ENCODE data around the gene SEPTIN12.
A peak's percentile ranks its signal among the peaks of the same experiment; 100 is the strongest.

SEPTIN12 gene

DNA sequence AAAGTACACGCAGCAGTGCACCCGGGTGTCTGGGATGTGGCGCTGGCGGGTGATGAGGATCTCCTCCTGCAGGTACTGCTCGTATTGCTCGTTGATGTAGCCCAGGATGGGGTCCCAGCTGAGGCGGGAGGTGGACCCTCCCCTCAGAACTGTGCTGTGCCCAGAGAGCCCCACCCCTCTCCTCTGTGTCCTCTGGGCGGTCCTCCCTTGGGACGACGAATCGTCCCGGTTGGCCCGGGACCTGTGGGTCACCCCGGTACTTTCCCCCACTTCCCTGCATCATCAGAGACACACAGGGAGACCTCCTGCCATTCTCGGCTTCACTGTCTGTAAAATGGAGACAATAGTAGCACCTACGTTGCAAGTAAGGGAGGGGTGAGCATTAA, 4.2 kb downstream of the SEPTIN12 start:
- no peak for DNase-seq (ENCODE audit: low read depth)

DNA sequence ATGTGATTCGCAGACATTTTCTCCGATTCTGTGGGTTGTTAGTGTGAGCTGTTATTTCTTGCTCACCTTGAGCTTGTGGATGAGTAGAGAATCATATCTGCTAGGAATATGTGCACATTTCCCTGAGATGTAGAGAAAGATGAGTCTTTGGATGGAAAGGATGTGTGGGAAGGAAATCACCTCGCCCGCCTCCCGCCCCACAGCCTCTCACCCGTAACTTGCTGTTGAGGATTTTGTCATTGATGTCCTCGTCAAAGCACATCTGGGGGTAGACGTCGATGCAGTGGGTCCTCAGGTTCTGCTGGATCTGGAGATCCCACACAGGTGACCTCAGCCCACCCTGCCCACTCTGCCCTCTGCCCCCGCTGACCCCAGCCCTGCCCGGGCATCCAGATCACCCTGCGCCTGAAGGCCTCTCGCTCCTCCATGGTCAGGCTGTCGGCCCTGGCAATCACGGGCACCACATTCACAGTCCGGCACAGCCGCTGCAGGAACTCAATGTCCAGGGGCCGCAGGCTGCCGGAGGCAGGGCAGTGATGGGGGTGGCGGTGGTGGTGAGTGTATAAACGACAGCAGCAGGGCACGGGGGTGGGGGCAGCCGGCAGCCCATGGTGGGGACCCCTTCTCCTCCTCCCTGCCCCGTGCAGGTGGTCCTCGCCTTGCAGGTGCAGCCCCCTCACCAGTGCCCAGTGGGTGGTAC, 4.7 kb downstream of the SEPTIN12 start:
- no peak for DNase-seq (ENCODE audit: low read depth)

DNA sequence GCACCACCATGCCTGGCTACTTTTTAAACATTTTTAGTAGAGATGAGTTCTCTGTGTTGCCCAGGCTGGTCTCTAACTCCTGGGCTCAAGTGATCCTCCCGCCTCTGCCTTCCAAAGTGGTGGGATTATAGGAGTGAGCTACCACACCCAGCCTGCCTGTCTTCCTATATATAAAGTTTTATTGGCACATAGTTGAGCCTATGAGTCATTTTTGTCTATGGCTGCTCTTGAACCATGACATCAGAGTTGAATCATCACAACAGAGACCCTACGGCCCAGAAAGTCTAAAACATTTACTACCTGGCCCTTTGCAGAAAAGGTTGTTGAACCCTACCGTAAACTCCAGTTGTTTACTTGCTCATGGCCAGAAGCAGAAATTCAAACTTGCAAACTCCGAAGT, 7.9 kb downstream of the SEPTIN12 start:
- no peak for DNase-seq (ENCODE audit: low read depth)

DNA sequence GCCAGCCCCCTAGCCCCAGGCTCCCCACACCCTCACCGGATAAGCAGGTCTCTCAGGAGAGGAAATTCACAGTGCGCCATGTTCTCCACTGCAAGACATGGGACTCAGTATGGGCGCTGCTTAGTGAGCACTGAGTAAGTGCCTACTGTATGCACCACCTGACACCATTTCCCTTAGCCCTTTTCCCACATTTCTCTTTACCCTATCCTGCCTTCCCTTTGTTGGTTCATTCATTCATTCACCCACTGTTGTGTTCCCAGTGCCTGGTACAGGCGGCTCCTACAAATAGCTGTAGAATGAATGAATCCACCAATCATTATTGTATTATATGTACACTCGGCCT, 10.1 kb downstream of the SEPTIN12 start:
- no peak for DNase-seq (ENCODE audit: low read depth)

DNA sequence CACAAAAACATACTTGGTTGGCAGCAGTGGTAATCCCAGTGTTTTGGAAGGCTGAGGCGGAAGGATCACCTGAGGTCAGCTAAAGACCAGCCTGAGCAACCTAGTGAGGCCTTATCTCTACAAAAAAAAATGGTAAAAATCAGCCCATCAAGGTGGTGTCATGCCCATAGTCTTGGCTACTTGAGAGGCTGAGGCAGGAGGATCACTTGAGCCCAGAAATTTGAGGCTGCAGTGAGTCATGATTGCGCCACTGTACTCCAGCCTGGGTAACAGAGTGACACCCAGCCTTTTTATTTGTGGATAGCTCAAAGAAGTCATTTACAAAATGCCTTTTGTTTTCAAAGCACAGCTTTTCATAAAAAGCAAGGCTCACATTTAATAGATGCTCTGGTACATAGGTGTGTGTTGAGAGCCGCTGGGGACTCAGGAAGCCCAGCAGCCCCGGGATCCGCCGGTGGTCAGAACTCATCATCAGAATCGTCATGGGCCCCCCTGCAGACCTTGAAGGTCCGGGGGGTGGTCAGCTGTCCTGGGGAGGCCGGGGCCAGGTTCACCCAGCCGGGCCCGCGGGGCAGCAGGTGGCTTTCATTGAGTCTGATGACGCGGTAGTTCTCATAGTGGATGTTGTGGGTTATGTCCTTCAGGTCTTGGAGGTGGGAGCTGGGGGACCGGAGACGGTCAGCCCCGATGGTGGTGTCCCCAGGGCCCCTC, 10.7 kb downstream of the SEPTIN12 start:
- DNase-seq (ENCODE audit: low read depth): no peak

DNA sequence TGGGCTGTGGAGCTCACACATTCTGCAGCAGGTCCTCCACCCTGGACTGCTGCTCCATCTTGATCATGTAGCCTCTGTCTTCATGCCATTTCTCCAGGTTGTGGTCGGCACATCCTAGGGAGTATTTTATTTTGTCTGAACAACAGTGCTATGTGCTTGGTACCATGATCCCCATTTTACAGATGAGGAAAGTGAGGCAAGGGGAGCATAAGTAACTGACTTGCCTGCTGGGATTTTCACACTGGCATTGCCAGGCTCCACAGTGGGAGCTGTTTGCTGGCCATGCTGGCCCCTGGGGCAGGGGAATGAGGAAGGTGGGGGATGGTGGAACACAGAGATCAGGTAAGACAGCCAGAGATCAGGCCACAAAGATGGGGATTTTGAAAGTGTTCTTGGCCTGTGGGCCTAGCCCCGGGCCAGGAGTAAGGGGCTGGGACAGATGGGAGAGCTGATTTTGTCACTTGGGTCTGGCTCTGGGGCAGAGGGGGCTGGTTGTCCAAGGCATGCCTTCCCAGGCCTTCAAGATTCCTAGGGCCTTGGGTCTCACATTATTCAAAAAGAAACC, 11.9 kb downstream of the SEPTIN12 start:
- DNase-seq (ENCODE audit: low read depth): no peak

DNA sequence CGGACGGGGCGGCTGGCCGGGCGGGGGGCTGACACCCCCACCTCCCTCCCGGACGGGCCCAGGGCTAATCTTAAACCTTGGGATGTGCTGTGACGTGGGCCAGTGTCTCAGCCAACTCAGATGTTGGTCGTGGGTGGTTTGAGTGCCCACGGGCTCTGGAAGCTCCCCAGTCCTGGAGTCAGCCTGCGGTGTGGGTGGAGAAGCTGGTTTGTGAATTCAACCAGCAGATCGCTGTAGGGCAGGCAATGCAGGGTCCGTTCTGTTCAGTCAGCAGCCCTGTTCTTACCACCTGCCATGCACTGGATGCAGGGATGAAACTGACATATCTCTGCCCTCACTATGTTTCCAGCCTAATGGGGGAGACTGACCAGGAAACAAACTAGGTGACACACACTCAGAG, 13.1 kb downstream of the SEPTIN12 start:
- no peak for DNase-seq (ENCODE audit: low read depth)

DNA sequence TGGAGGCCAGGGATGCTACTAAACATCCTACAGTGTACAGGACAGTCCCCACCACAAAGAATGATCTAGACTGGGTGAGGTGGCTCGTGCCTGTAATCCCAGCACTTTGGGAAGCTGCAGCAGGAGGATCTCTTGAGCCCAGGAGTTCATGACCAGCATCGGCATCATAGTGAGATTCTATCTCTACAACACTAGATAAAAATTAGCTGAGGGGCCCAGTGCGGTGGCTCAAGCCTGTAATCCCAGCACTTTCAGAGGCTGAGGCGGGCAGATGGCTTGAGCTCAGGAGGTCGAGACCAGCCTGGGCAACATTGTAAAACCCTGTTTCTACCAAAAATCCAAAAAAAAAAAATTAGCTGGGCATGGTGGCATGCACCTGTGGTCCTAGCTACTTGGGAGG, 15.8 kb downstream of the SEPTIN12 start:
- no peak for DNase-seq (ENCODE audit: low read depth)

DNA sequence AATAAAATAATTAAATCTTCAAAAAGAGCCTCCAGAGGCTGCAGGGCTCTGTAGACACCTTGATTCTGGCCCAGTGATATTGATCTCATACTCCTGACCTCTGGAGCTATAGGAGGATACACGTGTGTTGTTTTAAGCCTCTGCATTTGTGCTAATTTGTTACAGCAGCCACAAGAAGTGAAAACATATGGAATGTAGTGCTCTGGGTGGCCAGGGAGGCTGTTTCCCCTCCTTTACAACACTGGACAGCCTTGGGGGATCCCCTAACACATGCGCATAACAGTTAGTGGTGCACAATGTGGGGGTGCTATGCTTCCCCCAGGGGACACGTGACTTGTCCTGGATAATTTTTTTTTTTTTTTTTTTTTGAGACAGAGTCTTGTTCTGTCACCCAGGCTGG, 16.5 kb downstream of the SEPTIN12 start:
- DNase-seq (ENCODE audit: low read depth): no peak

DNA sequence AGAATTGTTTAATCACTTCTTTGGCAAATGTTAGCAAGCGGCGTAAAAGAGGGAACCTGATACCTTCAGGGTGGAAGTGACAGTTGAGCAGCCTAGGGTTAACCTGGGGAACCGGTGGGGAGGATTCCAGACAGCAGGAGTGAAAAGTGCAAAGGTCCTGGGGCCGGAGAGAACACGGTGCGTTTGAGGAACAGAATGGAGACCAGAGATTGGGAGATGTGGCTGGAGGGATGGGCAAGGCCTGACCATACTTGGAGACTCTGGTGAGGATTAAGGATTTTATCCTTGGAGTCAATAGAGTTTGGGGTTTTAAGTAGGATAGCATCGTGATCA, 18.9 kb downstream of the SEPTIN12 start:
- no peak for DNase-seq (ENCODE audit: low read depth)

DNA sequence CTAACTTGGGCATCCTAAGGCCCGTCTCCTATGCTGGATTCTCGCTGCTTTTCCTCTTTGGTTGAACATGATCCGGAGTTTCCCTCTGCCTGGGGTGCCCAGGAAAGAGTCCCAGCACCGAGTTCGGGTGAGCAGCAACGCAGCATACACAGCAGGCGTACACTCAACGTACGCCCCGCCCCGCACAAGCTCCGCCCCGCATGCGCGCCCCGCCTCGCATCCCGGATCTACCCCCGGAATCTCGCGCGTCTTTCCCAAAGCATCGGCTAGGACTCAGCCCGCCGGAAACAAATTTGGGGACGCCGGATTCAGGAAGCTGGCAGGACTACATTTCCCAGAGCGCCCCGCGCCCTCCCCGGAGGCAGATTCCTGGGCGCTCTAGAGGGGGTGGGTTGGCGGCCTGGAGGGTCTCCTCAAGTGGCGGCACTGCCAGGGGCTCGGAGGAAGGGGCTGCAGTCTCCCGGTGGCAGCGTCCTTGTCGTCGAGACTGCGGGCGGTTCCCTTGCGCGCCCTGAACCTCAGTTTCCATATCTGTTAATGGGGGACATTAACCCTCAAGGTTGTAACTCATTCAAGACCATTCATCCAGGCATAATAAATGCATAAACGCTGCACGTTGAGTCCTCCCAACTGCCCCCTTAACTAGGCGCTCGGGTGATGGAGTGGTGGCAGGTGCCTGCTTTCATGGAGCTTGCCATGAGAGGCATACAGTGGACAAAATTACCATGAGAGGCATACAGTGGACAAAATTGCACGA, 19.4 kb downstream of the SEPTIN12 start:
- peak; percentile 67 for DNase-seq (ENCODE audit: low read depth)

DNA sequence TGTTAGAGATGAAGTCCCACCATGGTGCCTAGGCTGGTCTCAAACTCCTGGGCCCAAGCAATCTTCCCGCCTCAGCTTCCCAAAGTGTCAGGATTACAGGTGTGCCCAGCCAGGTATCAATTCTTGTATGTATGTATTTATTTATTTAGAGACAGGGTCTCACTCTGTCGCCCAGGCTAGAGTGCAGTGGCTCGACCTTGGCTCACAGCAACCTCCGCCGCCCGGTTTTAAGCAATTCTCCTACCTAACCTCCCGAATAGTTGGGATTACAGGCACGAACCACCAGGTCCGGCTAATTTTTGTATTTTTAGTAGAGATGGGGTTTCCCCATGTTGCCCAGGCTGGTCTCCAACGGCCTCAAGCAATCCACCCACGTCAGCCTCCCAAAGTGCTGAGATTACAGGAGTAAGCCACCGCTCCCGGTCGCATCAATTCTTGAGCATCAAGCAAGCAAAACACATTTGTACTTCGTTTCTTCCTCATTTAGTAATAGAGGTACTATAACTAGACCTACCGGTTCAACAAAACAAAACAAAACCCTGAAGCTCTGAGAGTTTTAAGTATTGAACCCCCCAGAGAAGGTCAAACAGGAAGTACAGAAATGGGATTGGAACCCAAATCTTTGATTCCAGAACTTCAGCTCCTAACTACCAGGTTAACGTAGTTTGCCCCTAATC, 20.1 kb downstream of the SEPTIN12 start:
- no peak for DNase-seq (ENCODE audit: low read depth)

DNA sequence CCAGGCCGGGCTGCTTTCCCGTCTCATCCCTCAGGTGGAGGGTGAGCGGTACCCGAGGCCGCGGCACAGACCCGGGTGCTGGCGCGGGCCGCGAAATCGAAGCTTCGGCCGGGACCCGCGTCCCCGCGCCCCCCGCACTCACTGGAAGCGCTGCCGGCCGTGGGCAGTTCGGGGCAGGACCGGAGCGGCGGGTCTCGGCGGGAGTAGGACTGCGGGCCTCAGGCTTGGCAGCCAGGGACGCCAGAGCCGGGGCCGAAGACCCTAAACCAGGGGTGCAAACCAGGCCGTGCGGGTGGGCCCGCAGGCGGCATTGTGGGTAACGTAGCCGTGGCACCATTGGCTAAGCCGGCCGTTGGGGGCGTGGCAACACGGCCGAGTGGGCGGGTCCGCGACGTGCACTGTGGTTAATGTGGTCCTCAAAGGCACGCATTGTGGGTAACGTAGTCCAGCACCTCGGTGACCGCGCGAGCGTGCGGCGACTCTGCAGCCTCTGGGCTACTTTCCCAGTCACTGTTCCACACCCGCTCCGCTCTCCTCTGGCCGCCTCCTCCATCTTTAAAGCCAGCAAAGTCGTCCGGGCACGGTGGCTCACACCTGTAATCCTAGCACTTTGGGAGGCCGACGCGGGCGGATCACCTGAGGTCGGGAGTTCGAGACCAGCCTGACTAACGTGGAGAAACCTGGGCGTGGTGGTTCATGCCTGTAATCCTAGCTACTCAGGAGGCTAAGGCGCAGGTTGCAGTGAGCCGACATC, 21.1 kb downstream of the SEPTIN12 start, which contains the start of gene ZNF500:
Gene ZNF500 (minus strand): TSS at position 288 of the 754 bp plus-strand sequence. CDS start 1,184 bp downstream, outside the sequence.
- peak; percentile 99 for DNase-seq (ENCODE audit: low read depth)

DNA sequence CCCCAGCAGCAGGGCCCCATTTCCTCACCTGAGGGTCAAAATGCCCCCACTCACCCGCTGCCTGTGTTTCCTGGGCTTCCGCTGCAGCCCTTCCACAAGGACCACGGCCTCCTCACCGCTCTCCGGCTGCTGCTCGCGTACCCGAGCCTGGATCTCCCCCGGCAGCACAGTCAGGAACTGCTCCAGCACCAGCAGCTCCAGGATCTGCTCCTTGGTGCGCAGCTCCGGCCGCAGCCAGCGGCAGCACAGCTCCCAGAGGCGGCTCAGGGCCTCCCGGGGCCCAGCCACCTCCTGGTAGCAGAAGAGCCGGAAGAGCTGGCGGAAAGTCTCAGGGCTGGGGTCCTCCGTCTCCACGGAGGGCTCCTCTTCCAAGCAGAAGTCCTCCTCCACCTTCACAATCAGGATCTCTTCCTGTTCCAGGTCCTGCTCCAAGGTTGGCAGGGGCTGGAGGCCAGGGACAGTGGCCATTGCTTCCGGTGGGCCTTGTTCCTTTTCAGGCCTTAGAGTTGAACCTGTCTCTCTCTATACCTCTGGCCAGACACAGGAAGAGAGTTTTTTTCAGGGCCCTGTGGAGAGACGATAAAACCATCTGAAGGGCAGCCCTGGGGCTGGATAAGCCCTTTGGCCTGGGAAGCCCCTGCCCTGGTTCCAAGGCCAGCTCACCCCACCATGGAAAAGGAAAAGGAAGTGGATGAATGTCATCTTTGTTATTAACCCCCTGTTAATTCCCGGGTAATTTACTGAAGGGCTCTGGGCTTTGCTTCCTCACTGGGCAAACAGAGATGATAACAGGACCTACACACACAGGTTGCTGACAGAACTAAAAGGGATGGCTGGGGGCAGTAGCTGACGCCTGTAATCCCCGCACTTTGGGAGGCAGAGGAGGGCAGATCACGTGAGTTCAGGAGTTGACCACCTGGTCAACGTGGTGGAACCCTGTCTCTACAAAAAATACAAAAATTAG, 22.4 kb downstream of the SEPTIN12 start:
- DNase-seq (ENCODE audit: low read depth): no peak

DNA sequence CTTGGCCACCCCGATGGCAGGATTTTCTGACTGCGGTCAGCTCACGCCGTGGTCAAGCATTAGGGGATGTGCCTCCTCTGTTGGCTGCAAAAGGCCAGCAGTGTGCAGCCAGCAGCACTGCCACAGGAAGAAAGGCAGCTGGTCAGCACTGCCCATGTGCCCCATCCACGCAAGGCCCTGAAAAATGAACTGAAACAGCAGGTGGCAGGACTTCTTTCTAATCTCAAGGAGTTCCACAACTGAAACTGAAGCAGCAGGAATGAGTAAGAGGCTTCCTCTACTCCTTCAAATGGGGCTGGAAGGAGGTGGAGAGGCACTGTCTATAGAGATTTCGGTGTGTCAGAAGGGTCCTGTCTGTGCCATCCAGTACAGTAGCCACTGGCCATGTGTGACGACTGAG, 24.4 kb downstream of the SEPTIN12 start:
- no peak for DNase-seq (ENCODE audit: low read depth)

DNA sequence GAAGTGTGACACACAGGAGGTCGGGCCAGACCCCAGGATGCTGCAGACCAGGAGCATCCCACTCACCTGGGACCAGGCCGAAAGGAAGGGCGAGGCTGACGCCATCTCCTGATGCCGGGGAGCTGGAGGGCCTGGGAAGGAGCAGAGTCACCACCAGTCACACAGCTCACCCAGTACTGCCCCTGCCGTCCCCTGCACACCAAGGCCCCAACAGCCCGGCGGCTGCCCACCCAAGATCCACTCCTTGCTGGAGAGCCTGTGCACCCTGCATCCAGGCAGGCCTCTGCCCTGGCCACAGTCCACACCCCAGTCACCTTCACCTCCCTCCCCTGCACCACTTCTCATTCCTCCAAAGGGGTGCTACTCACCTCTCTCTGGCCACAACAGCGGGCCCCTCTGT, 25.9 kb downstream of the SEPTIN12 start:
- DNase-seq (ENCODE audit: low read depth): no peak

DNA sequence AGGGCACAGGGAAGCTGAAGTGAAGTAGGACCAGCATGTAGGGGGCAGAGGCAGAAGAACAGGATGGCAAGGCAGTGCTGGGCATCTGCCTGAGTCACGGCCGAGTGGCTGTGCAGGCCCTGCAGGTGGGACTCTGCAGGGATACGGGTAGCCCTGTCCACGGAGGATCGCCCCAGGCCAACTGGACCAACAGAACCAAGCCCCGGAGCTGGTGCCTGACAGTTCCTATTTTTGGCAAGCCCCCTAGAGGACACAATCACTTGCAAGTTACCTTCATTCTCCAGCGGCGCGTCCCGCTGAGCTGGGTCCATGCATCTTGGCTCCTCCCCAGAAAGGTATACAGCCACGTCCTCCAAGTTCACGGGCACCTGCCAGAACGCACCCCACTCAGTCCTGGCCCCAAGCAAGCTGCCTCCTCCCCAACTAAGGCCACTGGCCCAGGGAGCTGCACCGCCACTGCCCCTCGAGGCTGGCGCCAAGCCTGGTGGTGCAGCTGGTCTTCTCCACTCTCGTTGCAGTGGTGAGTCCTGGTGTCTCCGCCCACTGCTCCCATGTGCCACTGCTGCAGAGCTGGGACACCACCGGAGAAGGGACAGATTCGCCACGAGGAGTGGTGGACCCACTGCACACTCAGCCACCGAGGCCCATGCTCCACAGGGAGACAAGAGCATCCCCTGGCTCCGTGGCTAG, 27.8 kb downstream of the SEPTIN12 start:
- DNase-seq (ENCODE audit: low read depth): no peak

DNA sequence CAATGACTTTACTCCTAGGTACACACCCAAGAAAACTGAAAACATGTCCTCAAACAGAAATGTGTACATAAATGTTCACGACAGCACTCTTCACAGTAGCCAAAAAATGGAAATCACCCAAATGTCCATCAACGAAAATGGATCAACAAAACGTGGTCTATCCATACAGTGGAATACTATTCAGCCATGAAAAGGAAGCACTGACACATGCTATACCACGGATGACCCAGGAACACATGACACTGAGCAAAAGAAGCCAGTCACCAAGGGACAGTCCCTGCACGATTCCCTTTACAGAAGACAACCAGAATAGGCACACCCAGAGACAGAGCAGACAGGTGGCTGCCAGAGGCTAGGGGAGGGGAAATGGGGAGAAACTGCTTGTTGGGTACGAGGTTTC, 32.5 kb downstream of the SEPTIN12 start:
- no peak for DNase-seq (ENCODE audit: low read depth)

DNA sequence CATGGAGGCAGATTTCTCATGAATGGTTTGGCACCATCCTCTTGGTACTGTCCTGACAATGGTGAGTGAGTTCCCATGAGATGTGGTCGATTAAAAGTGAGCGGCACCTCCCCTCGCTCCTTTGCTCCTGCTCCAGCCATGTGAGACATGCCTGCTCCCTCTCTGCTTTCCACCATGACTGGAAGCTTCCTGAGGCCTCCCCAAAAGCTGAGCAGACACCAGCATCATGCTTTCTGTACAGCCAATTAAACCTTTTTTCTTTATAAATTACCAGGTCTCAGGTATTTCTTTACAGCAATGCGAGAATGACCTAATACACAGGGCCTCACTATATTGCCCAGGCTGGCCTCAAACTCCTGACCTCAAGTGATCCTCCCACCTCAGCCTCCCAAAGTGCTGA, 33.3 kb downstream of the SEPTIN12 start:
- no peak for DNase-seq (ENCODE audit: low read depth)

DNA sequence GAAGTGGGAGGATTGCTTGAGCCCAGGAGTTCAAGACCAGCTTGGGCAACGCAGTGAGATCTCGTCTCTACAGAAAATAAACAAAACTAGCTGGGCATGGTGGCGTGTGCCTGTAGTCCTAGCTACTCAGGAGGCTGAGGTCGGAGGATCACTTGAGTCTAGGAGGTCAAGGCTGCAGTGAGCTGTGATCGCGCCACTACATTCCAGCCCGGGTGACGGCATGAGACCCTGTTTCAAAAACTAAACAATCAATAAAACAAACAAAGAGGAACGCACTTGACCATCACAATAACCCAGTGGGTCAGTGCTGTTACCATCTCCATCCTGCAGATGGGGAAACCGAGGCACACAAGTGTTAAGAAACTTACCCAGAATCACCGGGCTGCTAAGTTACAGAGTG, 34.9 kb downstream of the SEPTIN12 start:
- DNase-seq (ENCODE audit: low read depth): no peak
